GM18861 (cell line): ENCODE measurements around the gene CDKN3.

Experiments used
- ATAC-seq: cut with Tn5 transposase; IDR thresholded peaks from one replicate; pipeline ENCODE4 v1.9.1; 2021; ENCODE audit not compliant: unreplicated experiment

Gene CDKN3, protein sequence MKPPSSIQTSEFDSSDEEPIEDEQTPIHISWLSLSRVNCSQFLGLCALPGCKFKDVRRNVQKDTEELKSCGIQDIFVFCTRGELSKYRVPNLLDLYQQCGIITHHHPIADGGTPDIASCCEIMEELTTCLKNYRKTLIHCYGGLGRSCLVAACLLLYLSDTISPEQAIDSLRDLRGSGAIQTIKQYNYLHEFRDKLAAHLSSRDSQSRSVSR

DNA sequence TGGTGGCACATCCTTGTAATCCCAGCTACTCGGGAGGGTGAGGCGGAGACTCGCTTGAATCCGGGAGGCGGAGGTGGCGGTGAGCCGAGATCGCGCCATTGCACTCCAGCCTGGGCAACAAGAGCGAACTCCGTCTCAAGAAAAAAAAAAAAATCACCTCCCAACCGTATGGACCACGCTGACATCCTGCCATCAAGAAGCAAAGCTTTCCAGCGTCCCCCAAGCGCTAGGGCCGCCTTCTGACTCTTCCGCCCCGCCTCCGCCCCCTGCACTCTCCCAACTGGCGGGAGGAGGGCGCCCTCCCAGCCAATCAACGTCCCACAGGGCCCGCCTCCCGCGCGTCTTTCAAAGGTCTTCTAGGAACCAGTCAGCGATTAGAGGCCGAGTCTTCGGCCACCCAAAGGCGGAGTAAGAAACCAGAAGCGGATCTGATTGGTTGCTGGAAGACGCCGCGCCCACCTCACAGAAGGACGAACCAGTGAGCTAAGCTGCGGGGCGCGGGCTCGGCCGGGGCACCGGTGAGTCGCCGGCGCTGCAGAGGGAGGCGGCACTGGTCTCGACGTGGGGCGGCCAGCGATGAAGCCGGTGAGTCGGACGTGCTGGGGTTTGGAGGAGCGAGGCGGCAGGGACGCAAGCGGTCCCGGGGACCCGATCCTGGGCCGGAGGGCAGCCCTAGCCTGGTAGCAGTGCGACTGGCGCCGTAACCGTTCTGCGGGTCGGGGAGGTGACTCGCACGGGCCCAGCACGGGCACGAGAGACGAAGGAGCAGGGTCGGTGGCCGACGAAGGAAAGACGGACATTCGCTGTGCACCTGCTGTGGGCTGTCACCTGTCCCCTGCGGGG, at the start of gene CDKN3:
Gene CDKN3 (plus strand): TSS at position 515 of the 843 bp plus-strand sequence. CDS start 62 bp downstream, at position 577.
- ATAC-seq, result peak; percentile 97

DNA sequence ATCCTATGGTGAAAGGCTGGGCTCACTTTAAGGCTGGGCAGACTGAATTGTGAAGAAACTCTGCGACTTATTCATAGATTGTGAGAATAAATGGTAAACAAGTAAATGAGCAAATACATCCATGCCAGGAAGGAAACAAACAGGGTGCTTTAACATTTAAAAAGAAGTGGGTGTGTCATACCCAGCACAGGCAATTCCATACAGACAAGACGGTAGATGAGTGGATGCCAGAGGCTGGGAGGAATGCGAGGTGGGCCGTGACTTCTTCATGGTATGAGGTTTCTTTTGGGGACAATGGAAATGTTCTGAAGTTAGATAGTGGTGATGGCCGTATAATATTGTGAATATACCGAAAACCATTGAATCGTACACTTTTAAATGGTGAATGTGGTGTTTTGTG, 49.8 kb upstream of the CDKN3 start:
- ATAC-seq, result no peak

DNA sequence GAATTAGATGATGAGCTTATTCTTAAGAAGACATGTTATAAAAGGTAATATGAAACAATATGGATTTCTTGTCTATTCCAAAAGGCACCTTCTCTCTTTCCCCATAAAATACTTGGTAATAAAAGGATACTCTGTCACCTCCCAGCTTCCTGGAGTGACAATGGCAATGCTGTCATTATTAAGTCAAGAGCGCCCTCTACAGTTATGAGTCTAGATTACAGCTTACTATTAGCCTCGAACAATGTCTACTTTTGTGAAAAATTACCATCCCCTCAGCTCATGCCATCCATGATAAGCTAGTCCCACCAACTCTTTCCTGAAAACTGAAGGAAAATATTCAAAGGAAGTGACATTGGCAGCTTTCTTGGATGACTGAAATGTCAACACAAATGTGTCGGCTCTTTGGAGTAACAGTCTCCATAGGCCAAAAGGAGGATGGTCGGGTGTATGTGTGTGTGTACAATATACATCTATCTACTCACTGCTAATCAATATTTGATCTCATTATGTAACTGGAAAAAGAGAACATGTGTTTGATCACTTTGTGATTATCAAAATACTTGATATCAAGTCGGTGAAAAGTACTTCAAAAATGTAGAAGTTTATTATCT, 48.7 kb upstream of the CDKN3 start:
- ATAC-seq, result no peak

DNA sequence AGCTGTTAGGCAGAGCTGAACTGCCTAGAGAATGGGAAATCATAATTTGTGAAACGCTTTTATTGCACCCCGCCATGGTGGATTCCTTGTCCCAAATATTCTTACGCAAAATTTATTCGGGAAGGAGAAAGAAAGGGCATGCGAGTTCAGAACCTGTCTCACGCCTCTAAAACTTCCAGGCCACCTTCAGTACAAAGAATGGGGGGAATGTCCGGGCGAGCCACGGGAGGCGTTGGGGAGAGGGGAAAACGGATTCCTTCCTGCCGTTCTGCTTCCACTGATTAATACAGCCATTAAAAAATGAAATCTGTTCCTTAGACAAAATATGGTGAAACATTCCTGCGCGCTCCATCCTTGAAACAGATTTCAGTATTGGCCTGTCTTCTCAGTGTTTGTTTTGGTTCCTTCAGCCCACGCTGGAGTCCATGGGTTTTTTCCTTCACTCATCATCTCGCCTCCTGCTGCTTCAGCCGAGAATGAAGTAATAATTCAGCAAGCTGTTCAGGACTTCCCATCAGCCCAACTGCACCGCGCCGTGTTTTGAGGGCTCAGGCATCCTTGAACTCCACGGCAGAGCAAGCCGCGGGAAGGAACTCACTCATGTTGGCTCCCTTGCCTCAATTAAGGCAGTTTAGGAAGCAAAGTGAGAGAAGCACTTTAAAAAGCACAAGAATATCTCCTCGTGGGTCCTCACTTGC, 47.7 kb upstream of the CDKN3 start:
- no peak for ATAC-seq

DNA sequence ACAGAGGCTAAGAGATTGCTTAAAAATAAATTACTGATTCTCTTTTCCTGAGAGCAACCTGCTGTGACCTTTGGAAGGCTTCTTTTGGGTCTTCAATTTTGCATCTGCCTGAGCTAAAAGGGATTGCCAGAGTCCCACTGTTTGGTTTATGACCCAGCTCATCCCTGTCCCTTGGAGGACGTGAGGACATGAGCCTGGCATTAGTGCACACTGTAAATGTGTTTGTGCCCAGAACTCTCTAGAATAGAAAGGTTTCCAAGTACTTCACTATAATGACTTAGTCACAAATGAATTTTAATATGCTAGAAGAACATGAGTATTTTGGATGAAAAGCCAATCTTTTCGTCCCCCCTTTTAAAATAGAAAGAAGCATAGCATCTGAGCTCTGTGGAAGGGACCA, 47.1 kb upstream of the CDKN3 start:
- no peak for ATAC-seq

DNA sequence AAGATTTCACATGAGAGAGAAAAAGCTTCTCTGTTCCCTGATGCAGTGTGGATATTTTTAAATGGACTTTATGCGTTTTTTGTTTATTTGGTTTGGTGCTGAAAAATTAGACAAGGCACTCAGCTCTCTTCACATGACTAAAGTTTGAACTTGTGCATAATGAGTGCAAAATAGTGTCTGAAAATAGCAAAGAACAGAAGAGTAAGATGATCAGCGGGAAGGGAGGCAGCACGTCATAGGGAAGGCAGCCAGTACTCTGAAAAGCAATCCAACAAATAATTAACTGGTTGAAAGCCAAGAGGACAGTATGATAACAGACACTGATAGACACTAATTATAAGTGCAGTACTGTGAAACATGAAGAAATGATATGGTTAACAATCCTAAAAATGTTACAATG, 46.6 kb upstream of the CDKN3 start:
- ATAC-seq, result no peak

DNA sequence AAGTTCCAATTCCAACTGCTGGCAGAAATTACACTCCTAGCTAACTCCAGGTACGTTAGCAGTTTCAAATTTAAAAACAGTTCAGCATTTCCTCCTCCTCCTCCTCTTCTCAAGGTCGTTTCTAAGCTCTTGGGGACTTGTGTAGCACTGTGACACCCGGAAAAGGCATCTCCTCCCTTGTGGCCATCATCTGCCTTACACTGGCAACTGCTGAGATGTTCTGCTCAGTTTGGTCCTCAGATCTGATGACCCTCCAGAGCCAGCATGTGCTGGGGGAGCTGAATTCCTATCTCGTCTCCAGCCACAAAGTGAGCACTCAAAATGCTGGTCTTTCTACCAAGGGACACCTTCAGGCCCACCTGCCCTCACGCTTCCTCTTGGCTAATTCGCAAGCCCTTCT, 43.5 kb upstream of the CDKN3 start:
- ATAC-seq, result no peak

DNA sequence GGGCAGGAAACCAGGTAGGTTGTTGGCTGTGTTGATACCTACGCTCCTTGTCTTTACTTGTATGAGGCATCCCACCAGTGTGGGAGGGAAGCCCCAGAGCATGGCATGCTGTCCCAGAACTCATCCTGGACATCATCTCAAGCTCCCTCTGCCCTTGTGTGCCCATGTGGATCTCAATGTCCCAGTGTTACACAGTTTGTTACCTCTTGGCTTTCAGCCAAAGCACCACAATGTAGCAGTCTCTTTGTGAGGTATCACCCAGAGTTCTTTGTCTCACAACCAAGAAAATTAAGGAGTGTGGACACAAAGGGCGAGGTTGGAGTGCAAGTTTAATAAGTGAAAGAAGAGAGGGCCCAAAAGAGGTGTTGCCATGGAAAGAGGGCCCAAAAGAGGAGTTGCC, 43.1 kb upstream of the CDKN3 start:
- ATAC-seq, result no peak

DNA sequence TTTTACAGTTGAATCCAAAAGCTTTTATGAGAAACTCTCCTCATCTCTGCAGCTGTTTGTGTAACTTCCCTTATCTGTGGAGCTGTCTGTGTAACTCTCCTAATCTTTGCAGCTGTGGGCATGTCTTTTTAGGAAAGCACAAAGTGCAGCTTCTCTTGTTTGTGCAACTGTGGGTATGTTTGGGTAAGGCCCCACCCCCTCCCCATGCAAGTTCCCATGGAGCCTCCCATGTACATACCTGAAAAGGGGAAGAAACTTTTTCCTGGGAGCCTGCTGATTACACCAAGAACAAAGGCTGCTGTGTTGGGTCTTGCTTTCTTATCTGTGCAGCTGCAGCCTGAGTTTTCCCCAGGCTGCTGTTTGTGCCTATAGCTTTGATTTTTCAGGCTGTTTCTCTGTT, 42.7 kb upstream of the CDKN3 start:
- no peak for ATAC-seq

DNA sequence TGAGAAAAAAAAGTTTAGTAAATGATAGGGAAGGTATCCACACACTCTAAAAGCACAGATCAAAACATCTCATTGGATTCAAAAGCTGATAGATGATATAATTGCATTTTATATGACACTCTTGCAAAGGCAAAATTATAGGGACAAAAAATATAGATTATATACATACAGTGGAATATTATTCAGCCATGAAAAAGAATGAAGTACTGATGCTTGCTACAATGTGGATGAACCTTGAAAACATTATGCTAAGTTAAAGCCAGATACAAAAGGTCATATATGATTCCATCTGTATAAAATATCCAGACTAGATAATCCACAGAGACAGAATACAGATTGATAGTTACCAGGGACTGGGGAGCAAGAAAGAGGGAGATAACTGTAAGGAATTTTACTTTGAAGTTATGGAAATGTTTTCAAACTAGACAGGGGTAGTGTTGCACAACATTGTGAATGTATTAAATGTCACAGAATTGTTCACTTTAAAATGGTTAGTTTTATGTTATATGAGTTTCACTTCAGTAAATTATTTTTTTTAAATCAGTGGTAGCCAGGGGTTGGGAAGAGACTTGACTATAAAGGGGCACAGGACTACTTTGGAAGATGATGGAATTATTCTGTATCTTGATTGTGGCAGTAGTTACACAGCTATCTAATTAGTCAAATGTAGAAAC, 41.7 kb upstream of the CDKN3 start:
- ATAC-seq, result no peak

DNA sequence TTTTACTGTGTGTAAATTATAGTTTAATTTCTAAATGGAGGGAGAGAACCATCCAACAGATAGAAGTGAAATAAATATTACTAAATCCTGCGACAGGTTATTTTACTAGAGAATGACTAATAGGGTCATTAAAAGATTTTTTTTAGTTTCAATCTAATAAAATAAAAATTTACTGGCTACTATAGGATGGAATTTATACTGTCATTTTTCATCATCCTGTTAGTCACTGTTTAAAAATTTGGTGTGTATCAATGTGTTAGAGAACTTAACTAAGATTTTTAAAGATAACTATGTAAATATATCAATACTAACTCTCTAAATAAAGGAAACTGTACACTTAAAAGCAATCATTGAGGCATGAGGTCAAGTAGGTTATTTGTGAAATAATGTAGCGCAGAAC, 41.1 kb upstream of the CDKN3 start:
- ATAC-seq, result no peak

DNA sequence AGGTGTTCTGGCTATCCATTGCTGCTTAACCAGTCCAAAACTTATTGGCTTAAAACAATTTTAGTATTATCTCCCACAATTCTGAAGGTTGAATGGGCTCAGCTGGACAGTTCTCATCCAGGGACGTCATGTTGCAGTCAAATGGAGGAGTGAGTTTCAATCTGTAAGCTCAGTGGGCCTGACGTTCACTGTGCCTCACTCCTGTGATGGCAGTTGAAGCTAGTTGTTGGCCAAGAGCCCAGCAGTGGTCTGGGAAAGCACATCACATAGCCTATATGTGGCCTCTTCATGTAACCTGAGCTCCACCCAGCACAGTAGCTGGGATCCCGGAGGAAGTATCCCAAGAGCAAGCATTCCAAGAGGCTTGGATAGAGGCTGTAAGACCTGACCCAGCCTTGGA, 40.6 kb upstream of the CDKN3 start:
- ATAC-seq, result no peak

DNA sequence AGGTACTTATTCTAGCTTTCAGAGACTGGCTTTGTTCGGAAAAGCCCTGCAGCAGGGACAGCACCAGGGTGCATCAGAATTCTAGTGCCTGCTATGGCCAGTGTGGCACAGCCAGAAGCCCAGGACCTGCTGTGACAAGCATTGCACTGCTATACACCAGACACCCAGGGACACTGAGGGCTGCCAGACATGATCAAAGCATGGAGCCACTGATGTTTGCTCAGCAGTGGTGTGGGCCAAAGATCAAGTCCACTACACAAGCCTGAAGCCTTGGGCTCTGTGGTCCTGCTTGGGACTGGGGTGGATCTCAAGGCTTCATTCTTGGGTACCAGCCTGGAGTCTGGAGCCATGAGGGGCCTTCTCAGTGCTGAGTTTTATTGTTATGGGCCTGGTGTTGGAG, 36.1 kb upstream of the CDKN3 start:
- no peak for ATAC-seq

DNA sequence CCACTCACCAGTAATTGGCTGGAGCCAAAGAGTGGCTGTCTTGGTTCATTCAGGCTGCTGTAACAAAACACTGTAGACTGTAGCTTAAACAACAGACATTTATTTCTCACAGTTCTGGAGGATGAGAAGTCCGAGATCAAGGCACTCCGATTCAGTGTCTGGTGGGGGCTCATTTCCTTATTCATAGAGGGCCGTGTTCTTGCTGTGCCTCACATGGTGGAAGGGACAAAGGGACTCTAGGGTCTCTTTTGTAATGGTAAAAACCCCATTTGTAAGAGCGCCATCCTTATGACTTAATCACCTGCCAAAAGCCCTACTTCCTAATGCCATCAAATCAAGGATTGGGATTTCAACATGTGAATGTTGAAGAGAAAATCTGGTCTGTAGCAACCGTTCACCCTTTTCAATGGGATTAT, 34.7 kb upstream of the CDKN3 start:
- ATAC-seq, result no peak

DNA sequence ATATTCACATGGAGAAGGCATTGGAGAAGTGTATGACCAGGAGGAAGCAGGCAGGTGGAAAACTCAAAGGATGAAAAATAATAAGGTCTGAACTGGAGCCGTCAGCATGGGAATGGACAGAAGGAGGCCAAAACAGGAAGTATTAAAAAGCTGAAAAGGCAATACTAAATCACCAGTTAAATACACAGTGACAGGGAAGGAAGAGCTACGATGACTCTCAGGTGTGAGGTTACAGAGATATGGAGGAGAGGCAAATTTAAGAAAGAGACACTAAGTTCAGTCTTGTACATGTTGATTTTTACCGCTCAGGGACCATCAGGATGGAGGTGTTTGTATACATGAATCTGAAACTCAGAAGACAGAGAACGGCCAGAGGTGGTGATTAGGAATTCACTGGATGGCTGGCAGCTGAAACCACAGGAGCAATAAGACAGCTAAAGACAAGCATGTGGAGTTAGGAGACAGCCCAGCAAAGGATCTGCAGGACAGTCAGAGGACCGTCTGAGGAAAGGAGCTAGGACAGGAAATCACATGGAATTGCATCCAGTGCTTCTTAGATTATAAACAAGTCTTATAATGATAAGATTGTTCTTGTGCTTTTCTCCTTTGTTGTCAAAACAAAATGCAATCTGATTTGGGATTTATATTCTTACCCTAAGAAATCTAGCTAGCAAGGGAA, 33.9 kb upstream of the CDKN3 start:
- no peak for ATAC-seq

DNA sequence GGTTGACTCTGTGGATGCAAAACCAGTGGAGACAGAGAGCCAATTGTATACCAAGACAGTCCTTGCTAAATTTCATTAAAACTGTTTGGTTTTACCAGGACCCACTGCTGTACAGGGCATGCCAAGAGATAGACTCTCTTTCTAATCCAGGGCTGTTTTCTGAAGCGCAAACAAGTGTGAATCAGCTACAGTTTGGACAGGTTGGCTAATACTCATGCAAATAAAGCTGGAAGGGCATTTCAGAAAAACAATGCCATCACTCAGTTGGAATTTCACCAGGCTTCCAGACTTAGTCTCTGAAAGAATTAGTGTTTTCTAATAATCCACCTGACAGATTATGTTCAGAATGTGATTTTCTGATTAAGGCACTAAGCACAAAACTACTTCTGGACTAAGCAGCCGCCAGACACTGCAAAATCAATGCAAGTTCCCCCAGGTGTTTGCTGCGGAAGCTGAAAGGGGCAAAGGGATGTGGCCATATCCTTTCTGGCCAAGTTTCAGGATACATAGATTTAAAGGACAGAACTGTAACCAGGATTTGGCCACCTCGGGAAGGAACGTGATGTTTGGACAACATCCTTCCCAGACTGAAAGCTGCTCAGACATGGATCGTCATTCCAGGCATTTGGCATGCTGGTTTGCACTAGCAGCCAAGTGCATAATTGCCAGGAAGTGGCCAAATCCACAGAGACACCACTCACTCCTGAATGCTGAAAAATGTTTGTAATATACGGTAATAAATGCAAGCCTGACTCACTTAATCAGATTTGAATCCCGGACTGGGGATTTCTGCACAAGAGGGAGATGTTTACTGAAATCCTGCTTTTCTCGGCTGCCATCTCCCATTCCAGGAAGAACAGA, 32.0 kb upstream of the CDKN3 start:
- ATAC-seq, result no peak

DNA sequence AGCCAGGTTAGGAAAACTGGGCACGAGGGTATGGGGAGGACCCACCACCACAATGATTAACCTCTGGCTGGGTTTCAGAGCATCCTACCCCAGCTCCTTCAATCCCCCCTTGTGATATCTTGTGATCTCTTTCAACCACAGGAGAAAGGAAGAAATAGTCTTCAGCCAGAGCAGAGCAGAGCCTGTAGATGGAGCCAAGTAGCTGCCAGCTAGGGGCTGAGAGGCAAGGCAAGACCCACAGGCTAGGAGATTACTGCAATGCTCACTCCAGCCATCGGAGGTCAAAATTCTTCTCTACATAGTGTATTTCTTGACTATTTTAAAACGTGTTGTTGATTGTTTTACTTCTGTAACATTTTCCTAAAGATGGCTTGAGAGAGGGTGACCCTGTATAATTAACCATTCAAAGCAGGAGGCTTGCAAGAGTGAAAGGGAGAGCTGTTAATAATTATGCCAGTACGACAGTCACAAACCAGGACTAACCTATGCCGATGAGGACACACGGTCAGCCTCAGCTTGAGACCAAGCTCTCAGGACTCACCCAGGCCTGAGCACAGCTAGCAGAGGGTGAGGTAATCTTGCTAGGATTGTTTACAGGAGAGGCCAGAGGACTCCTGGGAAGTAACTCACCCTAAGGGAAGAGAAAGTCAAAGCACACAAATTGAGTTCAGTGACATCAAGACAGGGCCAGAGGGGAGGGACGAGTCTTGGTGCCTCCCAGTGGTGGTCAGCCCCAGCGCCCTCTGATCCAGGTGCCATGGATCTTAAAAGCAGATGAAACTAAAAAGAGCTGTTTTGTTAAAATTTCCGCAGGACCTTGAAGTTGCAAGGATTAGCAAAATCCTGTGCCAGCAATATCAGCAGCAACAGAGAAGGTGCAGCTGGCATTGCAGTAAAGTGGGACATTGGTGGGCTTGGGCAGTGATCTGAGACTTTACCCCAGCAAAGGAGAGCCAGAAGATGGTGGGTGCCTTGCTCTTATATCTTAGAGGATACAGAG, 29.8 kb upstream of the CDKN3 start:
- peak; percentile 74 for ATAC-seq

DNA sequence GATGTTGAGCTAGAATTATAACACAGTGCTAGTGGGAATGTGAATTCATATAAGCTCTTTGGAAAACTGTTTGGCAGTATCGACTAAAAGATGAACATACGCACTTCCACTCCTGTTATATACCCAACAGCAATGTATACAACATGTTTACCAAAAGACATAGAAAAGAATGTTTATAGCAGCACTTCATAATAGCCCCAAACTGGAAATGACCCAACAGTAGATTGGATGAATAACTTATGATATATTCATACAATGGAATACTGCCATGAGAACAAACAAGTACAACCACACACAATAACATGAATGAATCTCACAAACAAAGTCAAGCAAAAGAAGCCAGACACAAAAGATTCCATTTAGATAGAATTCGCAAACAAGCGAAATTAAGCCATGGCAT, 28.5 kb upstream of the CDKN3 start:
- ATAC-seq, result no peak
